ENCODE results near the gene C1GALT1. TPM values are rescaled to one million over a fixed set of nuclear protein-coding genes. Genes with fewer than 3 reads are reported as not detected.
"Not testable (repeated sequence)": the region's sequence is repeated elsewhere in the genome, so short reads cannot be mapped to it uniquely, and the experiment has no call there.

Gene C1GALT1
- 14.9 and 15.6 TPM in 2 replicates for total RNA-seq (2021)
- Bru-seq, nascent RNA: percentile 75 among the genes with signal in this experiment
- BruChase-seq, experiment 1, labeled RNA remaining after a 2-hour chase: percentile 74 among the genes with signal in this experiment
- BruChase-seq, experiment 2, labeled RNA remaining after a 6-hour chase: percentile 56 among the genes with signal in this experiment
- long read RNA-seq, full-length matches to known transcripts: 15 of 19 reads
- long read RNA-seq, partial matches to known transcripts: 0 of 19 reads
- long read RNA-seq, other reads (novel, unspliced or antisense): 4 of 19 reads

- H3K27ac ChIP-seq (ENCODE audit: low read depth, low read length, poor library complexity, severe bottlenecking): peak within 1 kb of the TSS; percentile 85
- intact Hi-C loops (cut with micrococcal nuclease; ENCODE audit: unreplicated experiment): loop anchor here (10.0 kb wide), 1 partner anchor 218 kb away; no protein-coding TSS in a partner anchor
- no peak for TF ChIP-seq EZH2 (IDR thresholded peaks at IDR 0.05; ENCODE audit: borderline replicate concordance, low read depth, low read length, poor library complexity, severe bottlenecking)
- TF ChIP-seq, protein P1, sequence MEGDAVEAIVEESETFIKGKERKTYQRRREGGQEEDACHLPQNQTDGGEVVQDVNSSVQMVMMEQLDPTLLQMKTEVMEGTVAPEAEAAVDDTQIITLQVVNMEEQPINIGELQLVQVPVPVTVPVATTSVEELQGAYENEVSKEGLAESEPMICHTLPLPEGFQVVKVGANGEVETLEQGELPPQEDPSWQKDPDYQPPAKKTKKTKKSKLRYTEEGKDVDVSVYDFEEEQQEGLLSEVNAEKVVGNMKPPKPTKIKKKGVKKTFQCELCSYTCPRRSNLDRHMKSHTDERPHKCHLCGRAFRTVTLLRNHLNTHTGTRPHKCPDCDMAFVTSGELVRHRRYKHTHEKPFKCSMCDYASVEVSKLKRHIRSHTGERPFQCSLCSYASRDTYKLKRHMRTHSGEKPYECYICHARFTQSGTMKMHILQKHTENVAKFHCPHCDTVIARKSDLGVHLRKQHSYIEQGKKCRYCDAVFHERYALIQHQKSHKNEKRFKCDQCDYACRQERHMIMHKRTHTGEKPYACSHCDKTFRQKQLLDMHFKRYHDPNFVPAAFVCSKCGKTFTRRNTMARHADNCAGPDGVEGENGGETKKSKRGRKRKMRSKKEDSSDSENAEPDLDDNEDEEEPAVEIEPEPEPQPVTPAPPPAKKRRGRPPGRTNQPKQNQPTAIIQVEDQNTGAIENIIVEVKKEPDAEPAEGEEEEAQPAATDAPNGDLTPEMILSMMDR (conservative IDR thresholded peaks at IDR 0.05; ENCODE audit: low read depth, low read length): peak; percentile 50
- peak; percentile 98 for DNase-seq (ENCODE audit: low spot score)
- no peaks in the 10 kb centered on the region for H3K36me3 ChIP-seq (ENCODE audit: insufficient read depth, low read length, poor library complexity, severe bottlenecking)
- POLR2A ChIA-PET (ENCODE audit: low non-redundant PET): interaction anchor here (0.7 kb wide), 2 partner anchors 51 to 369 kb away, joined by 4 to 10 read pairs; no protein-coding TSS in a partner anchor
- no peaks in the 10 kb centered on the region for H3K9me3 ChIP-seq (ENCODE audit: low read depth, low read length, poor library complexity, severe bottlenecking)
- peak within 1 kb of the TSS; percentile 85 for H3K4me3 ChIP-seq (ENCODE audit: low read depth, low read length, poor library complexity, severe bottlenecking)
- no TSS peak for BruUV-seq (replicated peaks)
- H3K4me1 ChIP-seq (ENCODE audit: insufficient read depth, low read length, poor library complexity, severe bottlenecking): no peaks in the 10 kb centered on the region
- CTCF ChIA-PET: no interaction called here
- no peaks in the 10 kb centered on the region for H3K27me3 ChIP-seq (replicated peaks; ENCODE audit: insufficient read depth, low read depth, low read length, poor library complexity)
Observed at GRCh38 chr7:7182156-7183060, at the start of gene C1GALT1. Gene C1GALT1, plus strand, starts transcription at chr7:7182544. Its CDS starts 51,776 bp downstream, at chr7:7234320.

GRCh38 chr7:7134046-7134445, 48.3 kb upstream of the C1GALT1 start:
- H3K27ac ChIP-seq (ENCODE audit: low read depth, low read length, poor library complexity, severe bottlenecking): no peak overlapping the region
- H3K36me3 ChIP-seq (ENCODE audit: insufficient read depth, low read length, poor library complexity, severe bottlenecking): no peaks in the 10 kb centered on the region
- TF ChIP-seq, protein P1 (conservative IDR thresholded peaks at IDR 0.05; ENCODE audit: low read depth, low read length): no peak
- TF ChIP-seq EZH2 (IDR thresholded peaks at IDR 0.05; ENCODE audit: borderline replicate concordance, low read depth, low read length, poor library complexity, severe bottlenecking): no peak
- DNase-seq (ENCODE audit: low spot score): no peak
- no peaks in the 10 kb centered on the region for H3K4me1 ChIP-seq (ENCODE audit: insufficient read depth, low read length, poor library complexity, severe bottlenecking)
- POLR2A ChIA-PET (ENCODE audit: low non-redundant PET): no interaction called here
- intact Hi-C loops (cut with micrococcal nuclease; ENCODE audit: unreplicated experiment): no loop called here
- no peaks in the 10 kb centered on the region for H3K9me3 ChIP-seq (ENCODE audit: low read depth, low read length, poor library complexity, severe bottlenecking)
- BruUV-seq (replicated peaks): no TSS peak
- CTCF ChIA-PET: no interaction called here
- H3K27me3 ChIP-seq (replicated peaks; ENCODE audit: insufficient read depth, low read depth, low read length, poor library complexity): no peaks in the 10 kb centered on the region
- no peak overlapping the region for H3K4me3 ChIP-seq (ENCODE audit: low read depth, low read length, poor library complexity, severe bottlenecking)

DNA sequence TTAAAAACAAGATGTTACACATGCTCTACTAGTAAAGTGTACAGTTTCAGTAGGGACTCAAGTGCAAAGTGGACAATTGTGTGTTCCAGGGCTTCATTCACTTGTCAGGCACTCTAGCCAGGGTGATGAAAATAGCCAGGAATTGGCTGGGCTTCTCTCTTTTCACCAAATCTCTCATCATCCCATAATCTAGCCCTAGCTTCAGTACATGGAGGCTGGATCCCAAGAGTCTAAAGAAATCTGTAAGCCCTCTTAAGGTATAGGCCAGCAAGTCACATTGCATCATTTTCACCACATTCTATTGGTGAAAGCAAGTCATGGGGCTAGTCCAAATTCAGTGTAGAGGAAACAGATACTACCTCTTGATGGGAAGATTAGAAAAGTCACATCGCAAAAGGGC, 47.3 kb upstream of the C1GALT1 start:
- BruUV-seq (replicated peaks): no TSS peak
- ChIA-PET CTCF (no interaction called here), POLR2A (ENCODE audit: low non-redundant PET) (no interaction called here)
- H3K4me1 ChIP-seq (ENCODE audit: insufficient read depth, low read length, poor library complexity, severe bottlenecking): no peaks in the 10 kb centered on the region
- H3K27me3 ChIP-seq (replicated peaks; ENCODE audit: insufficient read depth, low read depth, low read length, poor library complexity): no peaks in the 10 kb centered on the region
- no peak overlapping the region for H3K4me3 ChIP-seq (ENCODE audit: low read depth, low read length, poor library complexity, severe bottlenecking)
- H3K9me3 ChIP-seq (ENCODE audit: low read depth, low read length, poor library complexity, severe bottlenecking): no peaks in the 10 kb centered on the region
- no peaks in the 10 kb centered on the region for H3K36me3 ChIP-seq (ENCODE audit: insufficient read depth, low read length, poor library complexity, severe bottlenecking)
- DNase-seq (ENCODE audit: low spot score): no peak
- intact Hi-C loops (cut with micrococcal nuclease; ENCODE audit: unreplicated experiment): no loop called here
- no peak for TF ChIP-seq EZH2 (IDR thresholded peaks at IDR 0.05; ENCODE audit: borderline replicate concordance, low read depth, low read length, poor library complexity, severe bottlenecking)
- TF ChIP-seq, protein P1 (conservative IDR thresholded peaks at IDR 0.05; ENCODE audit: low read depth, low read length): no peak
- no peak overlapping the region for H3K27ac ChIP-seq (ENCODE audit: low read depth, low read length, poor library complexity, severe bottlenecking)

DNA sequence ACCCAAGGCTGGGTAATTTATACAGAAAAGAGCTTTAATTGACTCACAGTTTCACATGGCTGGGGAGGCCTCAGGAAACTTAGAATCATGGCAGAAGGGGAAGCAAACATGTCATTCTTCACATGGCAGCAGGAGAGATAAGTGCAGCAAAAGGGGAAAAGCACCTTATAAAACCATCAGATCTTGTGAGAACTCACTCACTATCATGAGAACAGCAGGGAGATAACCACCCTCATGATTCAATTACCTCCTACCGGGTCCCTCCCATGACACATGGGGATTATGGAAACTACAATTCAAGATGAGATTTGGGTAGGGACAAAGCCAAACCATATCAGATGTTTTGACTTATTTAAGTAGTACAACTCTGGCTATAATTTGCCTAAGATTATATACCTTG, 46.4 kb upstream of the C1GALT1 start:
- H3K4me3 ChIP-seq (ENCODE audit: low read depth, low read length, poor library complexity, severe bottlenecking); DNase-seq (ENCODE audit: low spot score); H3K4me1 ChIP-seq (ENCODE audit: insufficient read depth, low read length, poor library complexity, severe bottlenecking); POLR2A ChIA-PET (ENCODE audit: low non-redundant PET); intact Hi-C loops (cut with micrococcal nuclease; ENCODE audit: unreplicated experiment); H3K27me3 ChIP-seq (replicated peaks; ENCODE audit: insufficient read depth, low read depth, low read length, poor library complexity); H3K27ac ChIP-seq (ENCODE audit: low read depth, low read length, poor library complexity, severe bottlenecking); BruUV-seq (replicated peaks); CTCF ChIA-PET; H3K9me3 ChIP-seq (ENCODE audit: low read depth, low read length, poor library complexity, severe bottlenecking); H3K36me3 ChIP-seq (ENCODE audit: insufficient read depth, low read length, poor library complexity, severe bottlenecking): not testable (repeated sequence)
